H1 (cell line): ENCODE measurements around the gene RNF6. TPM values are rescaled to one million over a fixed set of nuclear protein-coding genes. Genes with fewer than 3 reads are reported as not detected.

Experiments
- CTCF ChIA-PET: fragments of 300-600 bp; sonication (Branson Sonifier 250); formaldehyde crosslinking; loops from one replicate; lab custom pipeline; 2021; ENCODE audit not compliant: partially characterized antibody; lab: Charles Lee
- POLR2A ChIA-PET: fragments of 300-600 bp; sonication (Branson Sonifier 250); formaldehyde crosslinking; loops from one replicate; lab custom pipeline; 2021; ENCODE audit warnings: inconsistent platforms; ENCODE audit not compliant: partially characterized antibody; lab: Charles Lee
- DNase-seq, 2 experiments: peaks; one replicate each; pipeline versions ENCODE4 v3.0.0 to v3.0.0-alpha.2; 2010 to 2022; ENCODE audit warnings: low spot score in 2 of 2, low read depth in 1 of 2, mixed read lengths in 1 of 2
- FAIRE-seq: peaks from 2 replicates; lab custom pipeline; 2011; peaks lifted over from hg19 to GRCh38; lab: Jason Lieb, UNC
- H2AFZ ChIP-seq: 2 replicates; pipeline ENCODE4 v1.8.1; 2012; ENCODE audit warnings: low read length, inconsistent platforms
- H2AK5ac ChIP-seq: 2 replicates; pipeline ENCODE4 v1.6.1; 2013; ENCODE audit warnings: low read depth, low read length
- H2BK120ac ChIP-seq: replicated peaks from 2 replicates; pipeline ENCODE3; 2013; ENCODE audit warnings: low read depth, low read length, inconsistent platforms
- H2BK12ac ChIP-seq: 2 replicates; pipeline ENCODE4 v1.6.1; 2013; ENCODE audit warnings: low read depth, low read length
- H2BK15ac ChIP-seq: 2 replicates; pipeline ENCODE4 v1.6.1; 2013; ENCODE audit warnings: low read length
- H2BK20ac ChIP-seq: 2 replicates; pipeline ENCODE4 v1.6.1; 2013; ENCODE audit warnings: low read length
- H2BK5ac ChIP-seq: 2 replicates; pipeline ENCODE4 v1.6.1; 2013; ENCODE audit warnings: low read depth, low read length
- H3K14ac ChIP-seq: 2 replicates; pipeline ENCODE4 v1.6.1; 2013; ENCODE audit warnings: inconsistent platforms; ENCODE audit not compliant: insufficient read length
- H3K18ac ChIP-seq: 2 replicates; pipeline ENCODE4 v1.6.1; 2013; ENCODE audit warnings: low read length; ENCODE audit errors: extremely low read depth
- H3K23ac ChIP-seq: 2 replicates; pipeline ENCODE4 v1.6.1; 2013; ENCODE audit warnings: inconsistent platforms; ENCODE audit not compliant: insufficient read length
- H3K23me2 ChIP-seq: 2 replicates; pipeline ENCODE4 v1.6.1; 2013; ENCODE audit warnings: low read depth, low read length
- H3K27ac ChIP-seq: 2 replicates; pipeline ENCODE4 v1.6.1; 2011; ENCODE audit warnings: low read depth, low read length, inconsistent platforms
- H3K27me3 ChIP-seq, 4 experiments: replicated peaks in 1 of 4; 1 replicate in 1 of 4; 2 replicates in 3 of 4; pipeline versions ENCODE4 v1.6.1 to v1.8.1; 2011 to 2013; ENCODE audit warnings: low read length in 3 of 4, mild to moderate bottlenecking in 3 of 4, inconsistent platforms in 2 of 4, mixed read lengths in 2 of 4, moderate library complexity in 1 of 4; ENCODE audit not compliant: control insufficient read depth in 3 of 4, insufficient read depth in 3 of 4; ENCODE audit errors: extremely low read depth in 1 of 4
- H3K36me3 ChIP-seq, 4 experiments: 2 replicates each; pipeline versions ENCODE4 v1.6.1 to v1.8.1; 2011 to 2013; ENCODE audit warnings: mild to moderate bottlenecking in 4 of 4, low read length in 3 of 4, moderate library complexity in 2 of 4, control low read depth in 1 of 4, inconsistent platforms in 1 of 4; ENCODE audit not compliant: insufficient read depth in 4 of 4, control insufficient read depth in 2 of 4
- H3K4ac ChIP-seq: replicated peaks from 2 replicates; pipeline ENCODE3; 2013; ENCODE audit warnings: low read length, low read depth, mixed read lengths, inconsistent platforms; ENCODE audit not compliant: insufficient read length
- H3K4me1 ChIP-seq, 4 experiments: replicated peaks in 1 of 4; 1 replicate in 1 of 4; 2 replicates in 3 of 4; pipeline versions ENCODE4 v1.6.1 to v1.8.1; 2011 to 2013; ENCODE audit warnings: low read length in 3 of 4, inconsistent platforms in 2 of 4, mixed read lengths in 1 of 4; ENCODE audit not compliant: insufficient read depth in 4 of 4, control insufficient read depth in 3 of 4
- H3K4me2 ChIP-seq, 2 experiments: 2 replicates each; pipeline versions ENCODE4 v1.6.1 to v1.8.1; 2011 to 2013; ENCODE audit warnings: low read depth in 2 of 2, low read length in 2 of 2, control low read depth in 1 of 2, inconsistent platforms in 1 of 2, mild to moderate bottlenecking in 1 of 2; ENCODE audit not compliant: insufficient read depth in 1 of 2
- H3K4me3 ChIP-seq, 4 experiments: fragments of 200-600, 300-600 bp in 1 of 4; sonication (generic), shearing (Covaris generic), sonication (Bioruptor Twin) in 1 of 4; 2 replicates each; pipeline versions ENCODE4 v1.5.1 to v1.8.1; 2011 to 2016; ENCODE audit warnings: low read length in 4 of 4, low read depth in 3 of 4, control low read depth in 2 of 4, inconsistent platforms in 2 of 4, mild to moderate bottlenecking in 2 of 4, mixed read lengths in 1 of 4, moderate library complexity in 1 of 4; ENCODE audit not compliant: insufficient read depth in 2 of 4; ENCODE audit errors: extremely low read depth in 1 of 4
- H3K56ac ChIP-seq: replicated peaks from 2 replicates; pipeline ENCODE3; 2013; ENCODE audit warnings: low read depth, mild to moderate bottlenecking, mixed read lengths, low read length, inconsistent platforms; ENCODE audit not compliant: insufficient read length
- H3K79me1 ChIP-seq: 2 replicates; pipeline ENCODE4 v1.6.1; 2013; ENCODE audit warnings: low read depth, low read length, control low read depth
- H3K79me2 ChIP-seq, 2 experiments: 2 replicates each; pipeline versions ENCODE4 v1.6.1 to v1.8.1; 2012 to 2013; ENCODE audit warnings: low read length in 2 of 2, mild to moderate bottlenecking in 2 of 2, inconsistent platforms in 1 of 2; ENCODE audit not compliant: insufficient read depth in 2 of 2, control insufficient read depth in 1 of 2
- H3K9ac ChIP-seq, 4 experiments: replicated peaks in 1 of 4; 1 replicate in 1 of 4; 2 replicates in 3 of 4; pipeline versions ENCODE4 v1.6.1 to v1.8.1; 2011 to 2013; ENCODE audit warnings: low read depth in 3 of 4, low read length in 3 of 4, control low read depth in 2 of 4, mild to moderate bottlenecking in 2 of 4, moderate library complexity in 2 of 4, inconsistent platforms in 1 of 4; ENCODE audit errors: extremely low read depth in 1 of 4
- H3K9me3 ChIP-seq, 2 experiments: 2 replicates each; pipeline versions ENCODE4 v1.6.1 to v1.8.1; 2012 to 2013; ENCODE audit warnings: mild to moderate bottlenecking in 2 of 2, moderate library complexity in 2 of 2, control low read depth in 1 of 2, inconsistent platforms in 1 of 2, low read depth in 1 of 2, low read length in 1 of 2, mixed read lengths in 1 of 2; ENCODE audit not compliant: insufficient read depth in 2 of 2
- H4K20me1 ChIP-seq, 2 experiments: replicated peaks in 1 of 2; 2 replicates each; pipeline versions ENCODE3 to v1.8.1; 2011 to 2013; ENCODE audit warnings: inconsistent platforms in 2 of 2, low read length in 2 of 2, mild to moderate bottlenecking in 1 of 2; ENCODE audit not compliant: insufficient read depth in 2 of 2, control insufficient read depth in 1 of 2
- H4K5ac ChIP-seq: 2 replicates; pipeline ENCODE4 v1.6.1; 2013; ENCODE audit warnings: low read length, low read depth, mixed read lengths, inconsistent platforms; ENCODE audit not compliant: insufficient read length
- H4K8ac ChIP-seq: 2 replicates; pipeline ENCODE4 v1.8.0; 2013; ENCODE audit warnings: mild to moderate bottlenecking, moderate library complexity, low read length, inconsistent platforms; ENCODE audit not compliant: insufficient read depth; ENCODE audit errors: extremely low read depth
- H4K91ac ChIP-seq: replicated peaks from 2 replicates; pipeline ENCODE3; 2013; ENCODE audit warnings: low read length, mixed read lengths, inconsistent platforms; ENCODE audit not compliant: insufficient read length
- BCL11A ChIP-seq, 2 experiments: IDR thresholded peaks; one replicate each; pipeline ENCODE4 v1.6.1; 2011; ENCODE audit warnings: low read depth in 2 of 2, low read length in 2 of 2, mild to moderate bottlenecking in 2 of 2
- CREB1 ChIP-seq: IDR thresholded peaks from 2 replicates; pipeline ENCODE4 v1.6.1; 2012; ENCODE audit warnings: inconsistent platforms
- CTBP2 ChIP-seq: IDR thresholded peaks from 2 replicates; pipeline ENCODE4 v1.7.0; 2011; ENCODE audit warnings: borderline replicate concordance, mild to moderate bottlenecking, moderate library complexity, mixed read lengths, low read length; ENCODE audit not compliant: insufficient read depth, insufficient read length
- GABPA ChIP-seq: IDR thresholded peaks from 2 replicates; pipeline ENCODE4 v1.6.1; 2011; ENCODE audit warnings: mild to moderate bottlenecking, low read length, moderate library complexity, borderline replicate concordance; ENCODE audit not compliant: insufficient read depth
- HDAC2 ChIP-seq, 2 experiments: fragments of 300-600 bp in 1 of 2; sonication (generic) in 1 of 2; IDR thresholded peaks; 2 replicates each; pipeline ENCODE4 v1.6.1; 2011 to 2012; ENCODE audit warnings: low read depth in 2 of 2, low read length in 2 of 2, mild to moderate bottlenecking in 2 of 2, moderate library complexity in 2 of 2, borderline replicate concordance in 1 of 2, inconsistent platforms in 1 of 2
- NANOG ChIP-seq: IDR thresholded peaks from 2 replicates; pipeline ENCODE4 v1.6.1; 2011; ENCODE audit warnings: low read length, low read depth, mild to moderate bottlenecking, inconsistent platforms; ENCODE audit not compliant: insufficient read depth, poor library complexity, severe bottlenecking
- NRF1 ChIP-seq: IDR thresholded peaks from 2 replicates; pipeline ENCODE4 v1.6.1; 2011; ENCODE audit warnings: mild to moderate bottlenecking, low read depth, low read length, improper control_type of control experiment
- RBBP5 ChIP-seq: IDR thresholded peaks from 2 replicates; pipeline ENCODE4 v1.7.1; 2012; ENCODE audit warnings: low read depth, mild to moderate bottlenecking, inconsistent platforms, low read length, moderate library complexity, borderline replicate concordance
- RNF2 ChIP-seq: fragments of 200-900, 300-1000 bp; sonication (generic); IDR thresholded peaks from 2 replicates; pipeline ENCODE4 v1.7.1; 2016; ENCODE audit warnings: borderline replicate concordance, low read depth, mild to moderate bottlenecking, antibody characterized with exemption, low read length; ENCODE audit not compliant: poor library complexity, severe bottlenecking; ENCODE audit errors: missing control alignments
- SP2 ChIP-seq: IDR thresholded peaks from 2 replicates; pipeline ENCODE4 v1.6.1; 2012; ENCODE audit warnings: mild to moderate bottlenecking, low read length, inconsistent platforms
- SRF ChIP-seq: IDR thresholded peaks from 2 replicates; pipeline ENCODE4 v1.6.1; 2011; ENCODE audit warnings: mild to moderate bottlenecking, low read depth, low read length, moderate library complexity
- SUZ12 ChIP-seq: fragments of 200-600 bp; sonication (generic); IDR thresholded peaks from 2 replicates; pipeline ENCODE4 v1.6.1; 2012; ENCODE audit warnings: mild to moderate bottlenecking, inconsistent platforms, low read length, moderate library complexity, mixed read lengths
- WGBS, 2 experiments: shearing (Covaris generic) in 1 of 2; methylation state at CpG; one replicate each; pipeline versions ENCODE4 v1.1.6 to v1.1.7; 2013 to 2015; ENCODE audit warnings: low lambda C conversion rate in 2 of 2, mixed read lengths in 2 of 2, inconsistent platforms in 1 of 2, low coverage in 1 of 2, missing lambda C conversion rate in 1 of 2; ENCODE audit not compliant: insufficient replicate concordance in 2 of 2, insufficient coverage in 1 of 2, insufficient read length in 1 of 2; ENCODE audit errors: extremely low coverage in 1 of 2, missing lambda C conversion rate in 1 of 2; 5-methylcytosine and 5-hydroxymethylcytosine counted together
- polyA plus RNA-seq, 7 experiments: library from polyadenylated mRNA; depleted of rRNA in 3 of 7; stranded (reverse) in 5 of 7; unstranded in 2 of 7; fragments of >200 nt in 5 of 7; fragments of 200-250 nt in 2 of 7; gene quantifications; 1 replicate in 5 of 7; 2 replicates in 1 of 7; 4 replicates in 1 of 7; pipeline versions ENCODE4 v1.2.1 to v1.2.3, GENCODE V29; 2011 to 2013; ENCODE audit warnings: missing spikeins in 2 of 7, mixed read lengths in 2 of 7
- total RNA-seq: library from RNA; stranded (reverse); fragmentation: NEBNext Ultra II Directional; extraction: Animal tissue kit (Norgen Biotek cat#: 25700); gene quantifications from 2 replicates; pipeline ENCODE4 v1.2.1, GENCODE V29; 2021

Gene RNF6
- total and polyA plus RNA-seq, 2 of the 8 experiments (the other 6 are each of a cell fraction or from before 2014, with no cell fraction given) = 4.0 to 13.8 TPM

DNA sequence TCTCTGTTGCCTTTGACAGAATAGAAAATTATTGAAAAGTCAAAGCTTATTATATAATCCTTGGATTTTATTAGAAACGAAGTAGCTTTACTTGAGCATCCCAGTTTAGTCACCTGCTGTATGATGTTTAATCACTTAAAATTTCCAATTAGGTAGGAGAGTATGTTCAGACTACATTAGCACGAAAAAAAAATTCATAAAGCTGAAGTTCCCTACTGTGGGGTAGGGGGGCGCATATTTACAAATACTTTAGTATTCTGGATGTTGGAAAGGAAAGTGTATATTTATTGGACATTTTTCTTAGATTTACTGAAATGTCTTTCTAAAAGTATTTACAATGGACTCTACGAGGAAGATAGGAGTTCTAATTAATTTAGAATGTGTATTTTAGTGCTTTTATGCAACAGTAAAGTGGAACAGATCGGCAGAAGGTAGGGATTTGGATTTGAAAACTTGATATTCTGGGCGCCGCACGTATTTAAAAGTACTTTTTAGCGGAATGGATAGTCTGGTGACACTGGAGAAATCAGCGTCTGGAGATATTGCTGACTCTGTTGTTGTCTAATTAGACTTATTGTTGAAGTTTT is 33.7 kb upstream of the RNF6 start:
- Histone ChIP-seq H3K27me3 (no peaks in the 10 kb centered on the region), H4K20me1 (peaks cover 4 to 9% of the 10 kb centered on the region in 2 experiments), H2AFZ (no peak overlapping the region), H3K23ac (no peak overlapping the region), H3K9me3 (no peaks in the 10 kb centered on the region), H4K8ac (no peak overlapping the region), H2AK5ac (no peak overlapping the region), H2BK120ac (no peak overlapping the region), H3K4me2 (peak overlapping the region; percentile 61 to 84), H4K91ac (no peak overlapping the region), H4K5ac (no peak overlapping the region), H3K4me1 (peaks cover 0 to 3% (median 0%) of the 10 kb centered on the region in 4 experiments; a peak in 1 of 7 replicates), H2BK15ac (no peak overlapping the region), H3K36me3 (no peaks in the 10 kb centered on the region), H3K27ac (no peak overlapping the region), H3K23me2 (peaks cover 3% of the 10 kb centered on the region; the same call in 1 of the 2 replicates), H2BK20ac (no peak overlapping the region), H2BK5ac (no peak overlapping the region), H3K18ac (no peak overlapping the region), H3K79me2 (peaks cover 4 to 63% of the 10 kb centered on the region in 2 experiments; a peak in 3 of 4 replicates), H2BK12ac (no peak overlapping the region), H3K56ac (no peak overlapping the region), H3K79me1 (peaks cover 2% of the 10 kb centered on the region; the same call in 1 of the 2 replicates), H3K9ac (peak overlapping the region in 1 of 4 experiments; percentile 71; a peak in 1 of 7 replicates), H3K4me3 (peak overlapping the region; percentile 89 to 93 (median 89); a peak in 6 of 8 replicates), H3K4ac (no peak overlapping the region), H3K14ac (no peak overlapping the region)
- FAIRE-seq = no peak
- no peak for DNase-seq
- 59% methylated on average over 10 of the region's 10 CpGs; no CpG with 5 or more reads in 1 of the 2 experiments for WGBS, 2 experiments
- ChIA-PET POLR2A (interaction anchor here (1.9 kb wide), 1 partner anchor 21 kb away, joined by 5 read pairs; no protein-coding TSS in a partner anchor), CTCF (interaction anchor here (0.6 to 1.4 kb wide), 6 partner anchors 21 to 373 kb away, joined by 3 read pairs; no protein-coding TSS in a partner anchor)
- TF ChIP-seq NRF1 (no peak), HDAC2 (IDR thresholded peaks at IDR 0.05; ENCODE audit: borderline replicate concordance in 1 of 2, low read depth in 2 of 2, low read length in 2 of 2) (no peak), SP2 (no peak), SRF (no peak), BCL11A (IDR thresholded peaks at IDR 0.05; ENCODE audit: low read depth in 2 of 2, low read length in 2 of 2) (no peak), SUZ12 (no peak), CREB1 (no peak), GABPA (no peak), RNF2 (no peak), CTBP2 (no peak), NANOG (no peak), RBBP5 (no peak)
